H1 (cell line): ENCODE data around the gene CHST8. TPM values are rescaled to one million over a fixed set of nuclear protein-coding genes. Genes with fewer than 3 reads are reported as not detected.

ENCODE experiments used
- CTCF ChIA-PET: fragments of 300-600 bp; sonication (Branson Sonifier 250); formaldehyde crosslinking; loops from one replicate; lab custom pipeline; 2021; ENCODE audit not compliant: partially characterized antibody; lab: Charles Lee
- POLR2A ChIA-PET: fragments of 300-600 bp; sonication (Branson Sonifier 250); formaldehyde crosslinking; loops from one replicate; lab custom pipeline; 2021; ENCODE audit warnings: inconsistent platforms; ENCODE audit not compliant: partially characterized antibody; lab: Charles Lee
- DNase-seq, 2 experiments: peaks; one replicate each; pipeline versions ENCODE4 v3.0.0 to v3.0.0-alpha.2; 2010 to 2022; ENCODE audit warnings: low spot score in 2 of 2, low read depth in 1 of 2, mixed read lengths in 1 of 2
- FAIRE-seq: peaks from 2 replicates; lab custom pipeline; 2011; peaks lifted over from hg19 to GRCh38; lab: Jason Lieb, UNC
- H2AFZ ChIP-seq: 2 replicates; pipeline ENCODE4 v1.8.1; 2012; ENCODE audit warnings: low read length, inconsistent platforms
- H2AK5ac ChIP-seq: 2 replicates; pipeline ENCODE4 v1.6.1; 2013; ENCODE audit warnings: low read depth, low read length
- H2BK120ac ChIP-seq: replicated peaks from 2 replicates; pipeline ENCODE3; 2013; ENCODE audit warnings: low read depth, low read length, inconsistent platforms
- H2BK12ac ChIP-seq: 2 replicates; pipeline ENCODE4 v1.6.1; 2013; ENCODE audit warnings: low read depth, low read length
- H2BK15ac ChIP-seq: 2 replicates; pipeline ENCODE4 v1.6.1; 2013; ENCODE audit warnings: low read length
- H2BK20ac ChIP-seq: 2 replicates; pipeline ENCODE4 v1.6.1; 2013; ENCODE audit warnings: low read length
- H2BK5ac ChIP-seq: 2 replicates; pipeline ENCODE4 v1.6.1; 2013; ENCODE audit warnings: low read depth, low read length
- H3K14ac ChIP-seq: 2 replicates; pipeline ENCODE4 v1.6.1; 2013; ENCODE audit warnings: inconsistent platforms; ENCODE audit not compliant: insufficient read length
- H3K18ac ChIP-seq: 2 replicates; pipeline ENCODE4 v1.6.1; 2013; ENCODE audit warnings: low read length; ENCODE audit errors: extremely low read depth
- H3K23ac ChIP-seq: 2 replicates; pipeline ENCODE4 v1.6.1; 2013; ENCODE audit warnings: inconsistent platforms; ENCODE audit not compliant: insufficient read length
- H3K23me2 ChIP-seq: 2 replicates; pipeline ENCODE4 v1.6.1; 2013; ENCODE audit warnings: low read depth, low read length
- H3K27ac ChIP-seq: 2 replicates; pipeline ENCODE4 v1.6.1; 2011; ENCODE audit warnings: low read depth, low read length, inconsistent platforms
- H3K27me3 ChIP-seq, 4 experiments: replicated peaks in 1 of 4; 1 replicate in 1 of 4; 2 replicates in 3 of 4; pipeline versions ENCODE4 v1.6.1 to v1.8.1; 2011 to 2013; ENCODE audit warnings: low read length in 3 of 4, mild to moderate bottlenecking in 3 of 4, inconsistent platforms in 2 of 4, mixed read lengths in 2 of 4, moderate library complexity in 1 of 4; ENCODE audit not compliant: control insufficient read depth in 3 of 4, insufficient read depth in 3 of 4; ENCODE audit errors: extremely low read depth in 1 of 4
- H3K36me3 ChIP-seq, 4 experiments: 2 replicates each; pipeline versions ENCODE4 v1.6.1 to v1.8.1; 2011 to 2013; ENCODE audit warnings: mild to moderate bottlenecking in 4 of 4, low read length in 3 of 4, moderate library complexity in 2 of 4, control low read depth in 1 of 4, inconsistent platforms in 1 of 4; ENCODE audit not compliant: insufficient read depth in 4 of 4, control insufficient read depth in 2 of 4
- H3K4ac ChIP-seq: replicated peaks from 2 replicates; pipeline ENCODE3; 2013; ENCODE audit warnings: low read length, low read depth, mixed read lengths, inconsistent platforms; ENCODE audit not compliant: insufficient read length
- H3K4me1 ChIP-seq, 4 experiments: replicated peaks in 1 of 4; 1 replicate in 1 of 4; 2 replicates in 3 of 4; pipeline versions ENCODE4 v1.6.1 to v1.8.1; 2011 to 2013; ENCODE audit warnings: low read length in 3 of 4, inconsistent platforms in 2 of 4, mixed read lengths in 1 of 4; ENCODE audit not compliant: insufficient read depth in 4 of 4, control insufficient read depth in 3 of 4
- H3K4me2 ChIP-seq, 2 experiments: 2 replicates each; pipeline versions ENCODE4 v1.6.1 to v1.8.1; 2011 to 2013; ENCODE audit warnings: low read depth in 2 of 2, low read length in 2 of 2, control low read depth in 1 of 2, inconsistent platforms in 1 of 2, mild to moderate bottlenecking in 1 of 2; ENCODE audit not compliant: insufficient read depth in 1 of 2
- H3K4me3 ChIP-seq, 4 experiments: fragments of 200-600, 300-600 bp in 1 of 4; sonication (generic), shearing (Covaris generic), sonication (Bioruptor Twin) in 1 of 4; 2 replicates each; pipeline versions ENCODE4 v1.5.1 to v1.8.1; 2011 to 2016; ENCODE audit warnings: low read length in 4 of 4, low read depth in 3 of 4, control low read depth in 2 of 4, inconsistent platforms in 2 of 4, mild to moderate bottlenecking in 2 of 4, mixed read lengths in 1 of 4, moderate library complexity in 1 of 4; ENCODE audit not compliant: insufficient read depth in 2 of 4; ENCODE audit errors: extremely low read depth in 1 of 4
- H3K56ac ChIP-seq: replicated peaks from 2 replicates; pipeline ENCODE3; 2013; ENCODE audit warnings: low read depth, mild to moderate bottlenecking, mixed read lengths, low read length, inconsistent platforms; ENCODE audit not compliant: insufficient read length
- H3K79me1 ChIP-seq: 2 replicates; pipeline ENCODE4 v1.6.1; 2013; ENCODE audit warnings: low read depth, low read length, control low read depth
- H3K79me2 ChIP-seq, 2 experiments: 2 replicates each; pipeline versions ENCODE4 v1.6.1 to v1.8.1; 2012 to 2013; ENCODE audit warnings: low read length in 2 of 2, mild to moderate bottlenecking in 2 of 2, inconsistent platforms in 1 of 2; ENCODE audit not compliant: insufficient read depth in 2 of 2, control insufficient read depth in 1 of 2
- H3K9ac ChIP-seq, 4 experiments: replicated peaks in 1 of 4; 1 replicate in 1 of 4; 2 replicates in 3 of 4; pipeline versions ENCODE4 v1.6.1 to v1.8.1; 2011 to 2013; ENCODE audit warnings: low read depth in 3 of 4, low read length in 3 of 4, control low read depth in 2 of 4, mild to moderate bottlenecking in 2 of 4, moderate library complexity in 2 of 4, inconsistent platforms in 1 of 4; ENCODE audit errors: extremely low read depth in 1 of 4
- H3K9me3 ChIP-seq, 2 experiments: 2 replicates each; pipeline versions ENCODE4 v1.6.1 to v1.8.1; 2012 to 2013; ENCODE audit warnings: mild to moderate bottlenecking in 2 of 2, moderate library complexity in 2 of 2, control low read depth in 1 of 2, inconsistent platforms in 1 of 2, low read depth in 1 of 2, low read length in 1 of 2, mixed read lengths in 1 of 2; ENCODE audit not compliant: insufficient read depth in 2 of 2
- H4K20me1 ChIP-seq, 2 experiments: replicated peaks in 1 of 2; 2 replicates each; pipeline versions ENCODE3 to v1.8.1; 2011 to 2013; ENCODE audit warnings: inconsistent platforms in 2 of 2, low read length in 2 of 2, mild to moderate bottlenecking in 1 of 2; ENCODE audit not compliant: insufficient read depth in 2 of 2, control insufficient read depth in 1 of 2
- H4K5ac ChIP-seq: 2 replicates; pipeline ENCODE4 v1.6.1; 2013; ENCODE audit warnings: low read length, low read depth, mixed read lengths, inconsistent platforms; ENCODE audit not compliant: insufficient read length
- H4K8ac ChIP-seq: 2 replicates; pipeline ENCODE4 v1.8.0; 2013; ENCODE audit warnings: mild to moderate bottlenecking, moderate library complexity, low read length, inconsistent platforms; ENCODE audit not compliant: insufficient read depth; ENCODE audit errors: extremely low read depth
- H4K91ac ChIP-seq: replicated peaks from 2 replicates; pipeline ENCODE3; 2013; ENCODE audit warnings: low read length, mixed read lengths, inconsistent platforms; ENCODE audit not compliant: insufficient read length
- EGR1 ChIP-seq: IDR thresholded peaks from 2 replicates; pipeline ENCODE4 v1.6.1; 2011; ENCODE audit warnings: low read depth, low read length, borderline replicate concordance
- EP300 ChIP-seq, 2 experiments: IDR thresholded peaks; 1 replicate in 1 of 2; 2 replicates in 1 of 2; pipeline ENCODE4 v1.6.1; 2011 to 2012; ENCODE audit warnings: low read depth in 2 of 2, low read length in 2 of 2, mild to moderate bottlenecking in 2 of 2, borderline replicate concordance in 1 of 2, inconsistent platforms in 1 of 2, moderate library complexity in 1 of 2
- EZH2 ChIP-seq: fragments of 200-600 bp; sonication (generic); IDR thresholded peaks from 2 replicates; pipeline ENCODE4 v1.7.1; 2012; ENCODE audit warnings: low read depth, mild to moderate bottlenecking, moderate library complexity, low read length, inconsistent platforms; ENCODE audit not compliant: severe bottlenecking
- JUND ChIP-seq: IDR thresholded peaks from 2 replicates; pipeline ENCODE4 v1.6.1; 2011; ENCODE audit warnings: mild to moderate bottlenecking, improper control_type of control experiment, low read length
- RBBP5 ChIP-seq: IDR thresholded peaks from 2 replicates; pipeline ENCODE4 v1.7.1; 2012; ENCODE audit warnings: low read depth, mild to moderate bottlenecking, inconsistent platforms, low read length, moderate library complexity, borderline replicate concordance
- SIN3A ChIP-seq, 2 experiments: IDR thresholded peaks in 1 of 2; conservative IDR thresholded peaks in 1 of 2; 2 replicates each; pipeline ENCODE4 v1.6.1; 2011 to 2012; ENCODE audit warnings: low read length in 2 of 2, improper control_type of control experiment in 1 of 2, low read depth in 1 of 2, mild to moderate bottlenecking in 1 of 2
- ZNF274 ChIP-seq: IDR thresholded peaks from 2 replicates; pipeline ENCODE4 v1.7.0; 2012; ENCODE audit warnings: low read length, borderline replicate concordance; ENCODE audit errors: extremely low read depth
- WGBS, 2 experiments: shearing (Covaris generic) in 1 of 2; methylation state at CpG; one replicate each; pipeline versions ENCODE4 v1.1.6 to v1.1.7; 2013 to 2015; ENCODE audit warnings: low lambda C conversion rate in 2 of 2, mixed read lengths in 2 of 2, inconsistent platforms in 1 of 2, low coverage in 1 of 2, missing lambda C conversion rate in 1 of 2; ENCODE audit not compliant: insufficient replicate concordance in 2 of 2, insufficient coverage in 1 of 2, insufficient read length in 1 of 2; ENCODE audit errors: extremely low coverage in 1 of 2, missing lambda C conversion rate in 1 of 2; 5-methylcytosine and 5-hydroxymethylcytosine counted together
- polyA plus RNA-seq, 7 experiments: library from polyadenylated mRNA; depleted of rRNA in 3 of 7; stranded (reverse) in 5 of 7; unstranded in 2 of 7; fragments of >200 nt in 5 of 7; fragments of 200-250 nt in 2 of 7; gene quantifications; 1 replicate in 5 of 7; 2 replicates in 1 of 7; 4 replicates in 1 of 7; pipeline versions ENCODE4 v1.2.1 to v1.2.3, GENCODE V29; 2011 to 2013; ENCODE audit warnings: missing spikeins in 2 of 7, mixed read lengths in 2 of 7
- total RNA-seq: library from RNA; stranded (reverse); fragmentation: NEBNext Ultra II Directional; extraction: Animal tissue kit (Norgen Biotek cat#: 25700); gene quantifications from 2 replicates; pipeline ENCODE4 v1.2.1, GENCODE V29; 2021
- TF ChIP-seq, protein P1 (sequence below): IDR thresholded peaks from 2 replicates; pipeline ENCODE4 v1.6.1; 2012; ENCODE audit warnings: inconsistent platforms
- TF ChIP-seq, protein P2 (sequence below): IDR thresholded peaks from 2 replicates; pipeline ENCODE4 v1.6.1; 2012; ENCODE audit warnings: low read length, inconsistent platforms

Gene CHST8
- total and polyA plus RNA-seq, 2 of the 8 experiments (the other 6 are each of a cell fraction or from before 2014, with no cell fraction given), result 10.8 to 28.2 TPM

DNA sequence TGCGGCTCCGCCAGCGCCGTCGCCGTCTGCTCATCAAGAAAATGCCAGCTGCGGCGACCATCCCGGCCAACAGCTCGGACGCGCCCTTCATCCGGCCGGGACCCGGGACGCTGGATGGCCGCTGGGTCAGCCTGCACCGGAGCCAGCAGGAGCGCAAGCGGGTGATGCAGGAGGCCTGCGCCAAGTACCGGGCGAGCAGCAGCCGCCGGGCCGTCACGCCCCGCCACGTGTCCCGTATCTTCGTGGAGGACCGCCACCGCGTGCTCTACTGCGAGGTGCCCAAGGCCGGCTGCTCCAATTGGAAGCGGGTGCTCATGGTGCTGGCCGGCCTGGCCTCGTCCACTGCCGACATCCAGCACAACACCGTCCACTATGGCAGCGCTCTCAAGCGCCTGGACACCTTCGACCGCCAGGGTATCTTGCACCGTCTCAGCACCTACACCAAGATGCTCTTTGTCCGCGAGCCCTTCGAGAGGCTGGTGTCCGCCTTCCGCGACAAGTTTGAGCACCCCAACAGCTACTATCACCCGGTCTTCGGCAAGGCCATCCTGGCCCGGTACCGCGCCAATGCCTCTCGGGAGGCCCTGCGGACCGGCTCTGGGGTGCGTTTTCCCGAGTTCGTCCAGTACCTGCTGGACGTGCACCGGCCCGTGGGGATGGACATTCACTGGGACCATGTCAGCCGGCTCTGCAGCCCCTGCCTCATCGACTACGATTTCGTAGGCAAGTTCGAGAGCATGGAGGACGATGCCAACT lies 150.5 kb downstream of the CHST8 start:
- Histone ChIP-seq H4K8ac (no peak overlapping the region), H3K56ac (no peak overlapping the region), H2AFZ (no peak overlapping the region), H3K14ac (no peak overlapping the region), H3K23me2 (peaks cover 6% of the 10 kb centered on the region; the same call in 1 of the 2 replicates), H3K79me1 (no peaks in the 10 kb centered on the region), H3K4ac (no peak overlapping the region), H3K9me3 (no peaks in the 10 kb centered on the region), H3K4me2 (no peak overlapping the region), H3K79me2 (no peaks in the 10 kb centered on the region), H2BK120ac (no peak overlapping the region), H2BK12ac (no peak overlapping the region), H2BK15ac (no peak overlapping the region), H3K4me3 (no peak overlapping the region), H4K91ac (no peak overlapping the region), H3K18ac (no peak overlapping the region), H4K20me1 (peaks cover 5 to 15% of the 10 kb centered on the region in 2 experiments), H3K23ac (no peak overlapping the region), H4K5ac (no peak overlapping the region), H3K9ac (no peak overlapping the region), H3K36me3 (peaks cover 0 to 5% (median 0%) of the 10 kb centered on the region in 4 experiments; a peak in 2 of 8 replicates), H3K27ac (no peak overlapping the region), H2BK5ac (no peak overlapping the region), H3K4me1 (no peaks in the 10 kb centered on the region), H3K27me3 (no peaks in the 10 kb centered on the region), H2AK5ac (no peak overlapping the region), H2BK20ac (no peak overlapping the region)
- POLR2A ChIA-PET, result interaction anchor here (0.6 to 0.7 kb wide), 2 partner anchors 25 to 591 kb away, joined by 3 read pairs; partner anchors contain the start of gene KCTD15
- CTCF ChIA-PET, result interaction anchor here (0.5 to 6.3 kb wide), 12 partner anchors 12 to 531 kb away, joined by 3 to 79 read pairs (median 8); no protein-coding TSS in a partner anchor
- no peak for FAIRE-seq
- 89% methylated on average over 50 of the region's 72 CpGs; no CpG with 5 or more reads in 1 of the 2 experiments for WGBS, 2 experiments
- DNase-seq, result no peak
- TF ChIP-seq EZH2, result no peak
- TF ChIP-seq ZNF274, result no peak
- no peak for TF ChIP-seq EGR1
- no peak for TF ChIP-seq SIN3A (conservative IDR thresholded peaks at IDR 0.05 in 1 of 2, IDR thresholded peaks at IDR 0.05 in 1 of 2; ENCODE audit: low read depth in 1 of 2, low read length in 2 of 2)
- TF ChIP-seq, protein P1, sequence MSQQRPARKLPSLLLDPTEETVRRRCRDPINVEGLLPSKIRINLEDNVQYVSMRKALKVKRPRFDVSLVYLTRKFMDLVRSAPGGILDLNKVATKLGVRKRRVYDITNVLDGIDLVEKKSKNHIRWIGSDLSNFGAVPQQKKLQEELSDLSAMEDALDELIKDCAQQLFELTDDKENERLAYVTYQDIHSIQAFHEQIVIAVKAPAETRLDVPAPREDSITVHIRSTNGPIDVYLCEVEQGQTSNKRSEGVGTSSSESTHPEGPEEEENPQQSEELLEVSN, result no peak
- TF ChIP-seq EP300 (IDR thresholded peaks at IDR 0.05; ENCODE audit: borderline replicate concordance in 1 of 2, low read depth in 2 of 2, low read length in 2 of 2), result no peak
- no peak for TF ChIP-seq RBBP5
- TF ChIP-seq JUND, result no peak
- TF ChIP-seq, protein P2, sequence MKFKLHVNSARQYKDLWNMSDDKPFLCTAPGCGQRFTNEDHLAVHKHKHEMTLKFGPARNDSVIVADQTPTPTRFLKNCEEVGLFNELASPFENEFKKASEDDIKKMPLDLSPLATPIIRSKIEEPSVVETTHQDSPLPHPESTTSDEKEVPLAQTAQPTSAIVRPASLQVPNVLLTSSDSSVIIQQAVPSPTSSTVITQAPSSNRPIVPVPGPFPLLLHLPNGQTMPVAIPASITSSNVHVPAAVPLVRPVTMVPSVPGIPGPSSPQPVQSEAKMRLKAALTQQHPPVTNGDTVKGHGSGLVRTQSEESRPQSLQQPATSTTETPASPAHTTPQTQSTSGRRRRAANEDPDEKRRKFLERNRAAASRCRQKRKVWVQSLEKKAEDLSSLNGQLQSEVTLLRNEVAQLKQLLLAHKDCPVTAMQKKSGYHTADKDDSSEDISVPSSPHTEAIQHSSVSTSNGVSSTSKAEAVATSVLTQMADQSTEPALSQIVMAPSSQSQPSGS, result no peak
